Measurements from ENCODE around the gene PLXNB2.

DNA sequence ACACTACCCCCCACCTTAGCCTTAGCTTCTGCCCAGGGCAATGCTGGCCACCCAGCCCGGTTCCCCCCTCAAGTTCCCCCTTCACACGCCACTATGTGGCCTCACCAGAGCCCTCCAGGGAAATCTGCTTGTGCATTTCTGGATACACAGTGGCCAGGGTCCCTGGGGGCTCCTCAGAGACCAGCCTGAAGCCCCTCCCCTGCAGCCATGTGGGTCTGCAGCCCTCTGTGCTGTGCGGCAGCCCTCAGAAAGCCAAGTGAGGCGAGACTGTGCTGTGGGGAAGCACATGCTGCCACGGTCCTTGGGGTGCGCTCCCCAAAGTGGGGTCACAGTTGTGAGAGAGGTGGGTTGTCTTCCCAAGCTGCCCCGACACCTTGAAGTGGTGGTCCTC is 2.1 kb upstream of the PLXNB2 start:
- TF ChIP-seq, protein P1, sequence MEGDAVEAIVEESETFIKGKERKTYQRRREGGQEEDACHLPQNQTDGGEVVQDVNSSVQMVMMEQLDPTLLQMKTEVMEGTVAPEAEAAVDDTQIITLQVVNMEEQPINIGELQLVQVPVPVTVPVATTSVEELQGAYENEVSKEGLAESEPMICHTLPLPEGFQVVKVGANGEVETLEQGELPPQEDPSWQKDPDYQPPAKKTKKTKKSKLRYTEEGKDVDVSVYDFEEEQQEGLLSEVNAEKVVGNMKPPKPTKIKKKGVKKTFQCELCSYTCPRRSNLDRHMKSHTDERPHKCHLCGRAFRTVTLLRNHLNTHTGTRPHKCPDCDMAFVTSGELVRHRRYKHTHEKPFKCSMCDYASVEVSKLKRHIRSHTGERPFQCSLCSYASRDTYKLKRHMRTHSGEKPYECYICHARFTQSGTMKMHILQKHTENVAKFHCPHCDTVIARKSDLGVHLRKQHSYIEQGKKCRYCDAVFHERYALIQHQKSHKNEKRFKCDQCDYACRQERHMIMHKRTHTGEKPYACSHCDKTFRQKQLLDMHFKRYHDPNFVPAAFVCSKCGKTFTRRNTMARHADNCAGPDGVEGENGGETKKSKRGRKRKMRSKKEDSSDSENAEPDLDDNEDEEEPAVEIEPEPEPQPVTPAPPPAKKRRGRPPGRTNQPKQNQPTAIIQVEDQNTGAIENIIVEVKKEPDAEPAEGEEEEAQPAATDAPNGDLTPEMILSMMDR (conservative IDR thresholded peaks at IDR 0.05): no peak
- no peak for TF ChIP-seq EZH2 (IDR thresholded peaks at IDR 0.05; ENCODE audit: low read depth)
